HepG2 (cell line): ENCODE data around the gene MMP24OS. TPM values are rescaled to one million over a fixed set of nuclear protein-coding genes. Genes with fewer than 3 reads are reported as not detected.
A peak's percentile ranks its signal among the peaks of the same experiment; 100 is the strongest.

Source experiments
- ATAD3A ChIP-seq: sonication (generic); formaldehyde crosslinking; IDR thresholded peaks from 2 replicates; pipeline ENCODE4 v1.4.0; 2020; ENCODE audit warnings: missing genetic modification reagents
- CBX1 ChIP-seq: IDR thresholded peaks from one replicate; pipeline ENCODE4 v1.6.1; 2016; ENCODE audit warnings: antibody characterized with exemption, low read depth
- DNMT1 ChIP-seq: sonication (generic); formaldehyde crosslinking; IDR thresholded peaks from 2 replicates; pipeline ENCODE4 v1.5.1; 2020; ENCODE audit warnings: mild to moderate bottlenecking, missing genetic modification reagents
- EHMT2 ChIP-seq: fragments of 200-600 bp; sonication (generic); IDR thresholded peaks from 2 replicates; pipeline ENCODE4 v1.7.0; 2017; ENCODE audit warnings: antibody characterized with exemption, low read depth, low read length, borderline replicate concordance
- ELF4 ChIP-seq: sonication (generic); formaldehyde crosslinking; IDR thresholded peaks from 2 replicates; pipeline ENCODE4 v1.5.0; 2020; ENCODE audit warnings: missing genetic modification reagents, mild to moderate bottlenecking, moderate library complexity, borderline replicate concordance
- FLYWCH1 ChIP-seq: sonication (generic); formaldehyde crosslinking; IDR thresholded peaks from 2 replicates; pipeline ENCODE4 v1.8.1; 2023; ENCODE audit warnings: mild to moderate bottlenecking, missing genetic modification reagents
- HDAC6 ChIP-seq: fragments of 200-600 bp; sonication (generic); IDR thresholded peaks from 2 replicates; pipeline ENCODE4 v1.7.0; 2017; ENCODE audit warnings: mild to moderate bottlenecking, antibody characterized with exemption, low read length, low read depth
- KDM1A ChIP-seq: IDR thresholded peaks from 2 replicates; pipeline ENCODE4 v1.6.1; 2016; ENCODE audit warnings: missing compliant biosample characterization
- MED8 ChIP-seq: sonication (generic); formaldehyde crosslinking; IDR thresholded peaks from 2 replicates; pipeline ENCODE4 v1.8.1; 2023; ENCODE audit warnings: mild to moderate bottlenecking, missing genetic modification reagents; ENCODE audit not compliant: insufficient replicate concordance
- PRDM10 ChIP-seq: sonication (generic); formaldehyde crosslinking; IDR thresholded peaks from 2 replicates; pipeline ENCODE4 v1.4.0; 2020; ENCODE audit warnings: low read depth, missing genetic modification reagents
- WIZ ChIP-seq: sonication (generic); formaldehyde crosslinking; IDR thresholded peaks from 2 replicates; pipeline ENCODE4 v1.5.1; 2020; ENCODE audit warnings: mild to moderate bottlenecking, missing genetic modification reagents
- ZC3H4 ChIP-seq: sonication (generic); formaldehyde crosslinking; IDR thresholded peaks from 2 replicates; pipeline ENCODE4 v1.4.0; 2020; ENCODE audit warnings: missing genetic modification reagents, borderline replicate concordance
- ZNF326 ChIP-seq: sonication (generic); formaldehyde crosslinking; IDR thresholded peaks from 2 replicates; pipeline ENCODE4 v1.4.0; 2020; ENCODE audit warnings: missing genetic modification reagents, borderline replicate concordance
- ZNF549 ChIP-seq: sonication (generic); formaldehyde crosslinking; IDR thresholded peaks from 2 replicates; pipeline ENCODE4 v1.5.0; 2020; ENCODE audit warnings: missing genetic modification reagents
- ZSCAN5A ChIP-seq: sonication (generic); formaldehyde crosslinking; IDR thresholded peaks from 2 replicates; pipeline ENCODE4 v1.8.0; 2022; ENCODE audit warnings: mild to moderate bottlenecking, missing genetic modification reagents, borderline replicate concordance
- polyA plus RNA-seq, 8 experiments: library from polyadenylated mRNA; depleted of rRNA in 3 of 8; stranded (reverse) in 7 of 8; unstranded in 1 of 8; fragments of >200 nt; fragmentation: Illumina TruSeq in 4 of 8; extraction: Trizol in 4 of 8; gene quantifications; 2 replicates each; pipeline versions ENCODE4 v1.2.1 to v1.2.3, GENCODE V29; 2011 to 2016; ENCODE audit warnings: low read depth in 4 of 8, missing spikeins in 1 of 8, mixed read lengths in 1 of 8; ENCODE audit not compliant: insufficient read depth in 1 of 8
- total RNA-seq, 5 experiments: library from RNA; depleted of rRNA; stranded (reverse); fragments of >200 nt; fragmentation: Illumina TruSeq; extraction: Trizol; gene quantifications; 2 replicates each; pipeline ENCODE4 v1.2.3, GENCODE V29; 2016; ENCODE audit warnings: low read depth in 1 of 5
- TF ChIP-seq, protein P1 (sequence below): sonication (generic); formaldehyde crosslinking; IDR thresholded peaks from 2 replicates; pipeline ENCODE4 v1.4.0; 2020; ENCODE audit warnings: missing genetic modification reagents
- TF ChIP-seq, protein P2 (sequence below): sonication (generic); formaldehyde crosslinking; IDR thresholded peaks from 2 replicates; pipeline ENCODE4 v1.4.0; 2020; ENCODE audit warnings: missing genetic modification reagents

The MMP24OS gene
- total and polyA plus RNA-seq, 2 of the 13 experiments (the other 11 are each of a cell fraction or from before 2014, with no cell fraction given): 6.0 to 8.5 TPM

- TF ChIP-seq ZSCAN5A (CRISPR knock-in tag) (peak; percentile 89; the same call in 1 of the 2 replicates), ZC3H4 (no peak), ELF4 (CRISPR knock-in tag) (peak; percentile 32; the same call in 1 of the 2 replicates), WIZ (CRISPR knock-in tag) (no peak), ATAD3A (CRISPR knock-in tag) (no peak), FLYWCH1 (CRISPR knock-in tag) (no peak; the same call in 1 of the 2 replicates), KDM1A (CRISPR knock-in tag) (peak; percentile 94), ZNF549 (CRISPR knock-in tag) (no peak), EHMT2 (peak; percentile 90; the same call in 1 of the 2 replicates), CBX1 (peak; percentile 9), HDAC6 (no peak), PRDM10 (CRISPR knock-in tag) (peak; percentile 85), MED8 (CRISPR knock-in tag) (no peak), ZNF326 (CRISPR knock-in tag) (no peak), DNMT1 (CRISPR knock-in tag) (no peak)
- TF ChIP-seq, protein P1, sequence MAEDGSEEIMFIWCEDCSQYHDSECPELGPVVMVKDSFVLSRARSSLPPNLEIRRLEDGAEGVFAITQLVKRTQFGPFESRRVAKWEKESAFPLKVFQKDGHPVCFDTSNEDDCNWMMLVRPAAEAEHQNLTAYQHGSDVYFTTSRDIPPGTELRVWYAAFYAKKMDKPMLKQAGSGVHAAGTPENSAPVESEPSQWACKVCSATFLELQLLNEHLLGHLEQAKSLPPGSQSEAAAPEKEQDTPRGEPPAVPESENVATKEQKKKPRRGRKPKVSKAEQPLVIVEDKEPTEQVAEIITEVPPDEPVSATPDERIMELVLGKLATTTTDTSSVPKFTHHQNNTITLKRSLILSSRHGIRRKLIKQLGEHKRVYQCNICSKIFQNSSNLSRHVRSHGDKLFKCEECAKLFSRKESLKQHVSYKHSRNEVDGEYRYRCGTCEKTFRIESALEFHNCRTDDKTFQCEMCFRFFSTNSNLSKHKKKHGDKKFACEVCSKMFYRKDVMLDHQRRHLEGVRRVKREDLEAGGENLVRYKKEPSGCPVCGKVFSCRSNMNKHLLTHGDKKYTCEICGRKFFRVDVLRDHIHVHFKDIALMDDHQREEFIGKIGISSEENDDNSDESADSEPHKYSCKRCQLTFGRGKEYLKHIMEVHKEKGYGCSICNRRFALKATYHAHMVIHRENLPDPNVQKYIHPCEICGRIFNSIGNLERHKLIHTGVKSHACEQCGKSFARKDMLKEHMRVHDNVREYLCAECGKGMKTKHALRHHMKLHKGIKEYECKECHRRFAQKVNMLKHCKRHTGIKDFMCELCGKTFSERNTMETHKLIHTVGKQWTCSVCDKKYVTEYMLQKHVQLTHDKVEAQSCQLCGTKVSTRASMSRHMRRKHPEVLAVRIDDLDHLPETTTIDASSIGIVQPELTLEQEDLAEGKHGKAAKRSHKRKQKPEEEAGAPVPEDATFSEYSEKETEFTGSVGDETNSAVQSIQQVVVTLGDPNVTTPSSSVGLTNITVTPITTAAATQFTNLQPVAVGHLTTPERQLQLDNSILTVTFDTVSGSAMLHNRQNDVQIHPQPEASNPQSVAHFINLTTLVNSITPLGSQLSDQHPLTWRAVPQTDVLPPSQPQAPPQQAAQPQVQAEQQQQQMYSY (CRISPR knock-in tag): no peak
- TF ChIP-seq, protein P2, sequence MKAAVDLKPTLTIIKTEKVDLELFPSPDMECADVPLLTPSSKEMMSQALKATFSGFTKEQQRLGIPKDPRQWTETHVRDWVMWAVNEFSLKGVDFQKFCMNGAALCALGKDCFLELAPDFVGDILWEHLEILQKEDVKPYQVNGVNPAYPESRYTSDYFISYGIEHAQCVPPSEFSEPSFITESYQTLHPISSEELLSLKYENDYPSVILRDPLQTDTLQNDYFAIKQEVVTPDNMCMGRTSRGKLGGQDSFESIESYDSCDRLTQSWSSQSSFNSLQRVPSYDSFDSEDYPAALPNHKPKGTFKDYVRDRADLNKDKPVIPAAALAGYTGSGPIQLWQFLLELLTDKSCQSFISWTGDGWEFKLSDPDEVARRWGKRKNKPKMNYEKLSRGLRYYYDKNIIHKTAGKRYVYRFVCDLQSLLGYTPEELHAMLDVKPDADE: no peak
Observed at GRCh38 chr20:35327074-35327976, 49.4 kb upstream of the MMP24OS start (continued).
